ENCODE measurements around the gene ATAD2B. TPM values are rescaled to one million over a fixed set of nuclear protein-coding genes. Genes with fewer than 3 reads are reported as not detected.

ATAD2B gene
- total and polyA plus RNA-seq, 4 donors, result 4.1 to 77.3 (median 17.0) TPM

- Histone ChIP-seq H3K9me3 (ENCODE audit: control insufficient read depth in 4 of 4, insufficient read depth in 3 of 4, low read length in 3 of 4) (no peaks in the 10 kb centered on the region), H3K4me1 (ENCODE audit: control insufficient read depth in 5 of 5, insufficient read depth in 5 of 5, low read length in 5 of 5) (peaks cover 0 to 3% (median 0%) of the 10 kb centered on the region in 5 donors), H3K36me3 (ENCODE audit: control insufficient read depth in 4 of 4, insufficient read depth in 4 of 4, low read length in 4 of 4) (peaks cover 7 to 12% (median 10%) of the 10 kb centered on the region in 4 donors), H3K4me3 (no peak overlapping the region), H3K27me3 (ENCODE audit: control insufficient read depth in 3 of 3, insufficient read depth in 3 of 3, low read length in 2 of 3) (no peaks in the 10 kb centered on the region), H3K9ac (ENCODE audit: insufficient read depth in 1 of 2, low read length in 2 of 2) (no peak overlapping the region), H3K27ac (ENCODE audit: low read depth in 1 of 2, low read length in 1 of 2) (no peak overlapping the region)
- DNase-seq, result no peak
- WGBS, 2 donors, result 79 to 88% methylated on average over 7 of the region's 7 CpGs
- no peak for TF ChIP-seq CTCF (IDR thresholded peaks at IDR 0.05; ENCODE audit: control extremely low read depth, extremely low read depth)
- ATAC-seq (ENCODE audit: insufficient read depth, low FRiP score), result peak; percentile 24
These were observed 170.2 kb downstream of the ATAD2B start for GRCh38 chr2:23756593-23757292.

GRCh38 chr2:23754970-23755369 lies 172.0 kb downstream of the ATAD2B start:
- TF ChIP-seq CTCF (IDR thresholded peaks at IDR 0.05; ENCODE audit: control extremely low read depth, extremely low read depth), result no peak
- Histone ChIP-seq H3K36me3 (ENCODE audit: control insufficient read depth in 4 of 4, insufficient read depth in 4 of 4, low read length in 4 of 4) (peaks cover 5 to 18% (median 8%) of the 10 kb centered on the region in 4 donors), H3K4me3 (no peak overlapping the region)

GRCh38 chr2:23753291-23754010 lies 173.5 kb downstream of the ATAD2B start:
- no peak for ATAC-seq (ENCODE audit: insufficient read depth, low FRiP score)
- no peak overlapping the region for H3K27ac ChIP-seq (ENCODE audit: low read depth in 1 of 2, low read length in 1 of 2)
- WGBS, 2 donors, result 90 to 93% methylated on average over 4 of the region's 4 CpGs
- H3K4me3 ChIP-seq, result no peak overlapping the region
- no peak for TF ChIP-seq CTCF (IDR thresholded peaks at IDR 0.05; ENCODE audit: control extremely low read depth, extremely low read depth)
- H3K4me1 ChIP-seq (ENCODE audit: control insufficient read depth in 5 of 5, insufficient read depth in 5 of 5, low read length in 5 of 5), result peaks cover 0 to 2% (median 0%) of the 10 kb centered on the region in 5 donors
- no peak for DNase-seq
- H3K9me3 ChIP-seq (ENCODE audit: control insufficient read depth in 4 of 4, insufficient read depth in 3 of 4, low read length in 3 of 4), result no peaks in the 10 kb centered on the region
- peaks cover 5 to 21% (median 5%) of the 10 kb centered on the region in 4 donors for H3K36me3 ChIP-seq (ENCODE audit: control insufficient read depth in 4 of 4, insufficient read depth in 4 of 4, low read length in 4 of 4)
- no peaks in the 10 kb centered on the region for H3K27me3 ChIP-seq (ENCODE audit: control insufficient read depth in 3 of 3, insufficient read depth in 3 of 3, low read length in 2 of 3)
- H3K9ac ChIP-seq (ENCODE audit: insufficient read depth in 1 of 2, low read length in 2 of 2), result no peak overlapping the region

More at GRCh38 chr2:23754970-23755369, 172.0 kb downstream of the ATAD2B start:
- DNase-seq (no peak), ATAC-seq (ENCODE audit: insufficient read depth, low FRiP score) (no peak)
- Histone ChIP-seq H3K4me1 (ENCODE audit: control insufficient read depth in 5 of 5, insufficient read depth in 5 of 5, low read length in 5 of 5) (peaks cover 0 to 2% (median 0%) of the 10 kb centered on the region in 5 donors), H3K9ac (ENCODE audit: insufficient read depth in 1 of 2, low read length in 2 of 2) (no peak overlapping the region), H3K27me3 (ENCODE audit: control insufficient read depth in 3 of 3, insufficient read depth in 3 of 3, low read length in 2 of 3) (no peaks in the 10 kb centered on the region), H3K9me3 (ENCODE audit: control insufficient read depth in 4 of 4, insufficient read depth in 3 of 4, low read length in 3 of 4) (no peaks in the 10 kb centered on the region), H3K27ac (ENCODE audit: low read depth in 1 of 2, low read length in 1 of 2) (no peak overlapping the region)
